ENCODE results near the gene USO1.
"Not testable (repeated sequence)": the region's sequence is repeated elsewhere in the genome, so short reads cannot be mapped to it uniquely, and the experiment has no call there.

USO1 gene

DNA sequence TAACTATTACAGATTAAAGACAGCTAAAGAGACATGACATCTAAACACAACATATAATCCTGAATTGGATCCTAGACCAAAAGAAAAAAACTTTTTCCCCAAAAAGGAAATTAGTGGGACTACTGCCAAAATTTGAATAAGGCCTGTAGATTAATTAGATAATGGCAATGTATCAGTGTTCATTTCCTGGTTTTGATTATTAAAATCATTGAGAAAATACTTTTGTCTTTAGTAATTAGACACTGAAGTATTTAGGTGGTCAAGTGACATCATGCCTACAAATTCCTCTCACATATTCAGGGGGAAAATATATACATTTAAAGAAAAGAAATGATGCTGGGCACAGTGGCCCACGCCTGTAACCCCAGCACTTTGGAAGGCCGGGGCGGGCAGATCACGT lies 10.4 kb upstream of the USO1 start:
- DNase-seq, result no peak

DNA sequence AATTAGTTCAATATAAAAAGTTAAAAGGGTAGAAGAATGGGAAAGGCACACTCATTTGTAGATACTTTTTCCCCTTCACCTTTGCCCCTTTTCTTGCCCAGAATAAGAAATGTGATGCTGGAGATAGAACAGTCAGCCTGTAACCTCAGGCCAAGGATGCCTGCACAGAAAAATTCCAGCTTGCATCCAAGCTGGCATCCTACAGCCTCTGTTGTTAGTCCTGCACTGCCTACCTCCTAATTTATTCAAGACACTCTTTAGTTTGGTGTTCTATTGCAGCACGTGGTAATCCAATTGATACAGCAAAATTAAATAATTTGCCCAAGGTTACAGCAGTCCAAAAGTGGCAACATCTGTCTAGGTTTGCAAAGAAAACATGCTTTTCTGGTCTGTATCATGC lies 9.7 kb upstream of the USO1 start:
- DNase-seq, result no peak

GRCh38 chr4:75715105-75715799 lies 9.1 kb upstream of the USO1 start:
- DNase-seq, result no peak

DNA sequence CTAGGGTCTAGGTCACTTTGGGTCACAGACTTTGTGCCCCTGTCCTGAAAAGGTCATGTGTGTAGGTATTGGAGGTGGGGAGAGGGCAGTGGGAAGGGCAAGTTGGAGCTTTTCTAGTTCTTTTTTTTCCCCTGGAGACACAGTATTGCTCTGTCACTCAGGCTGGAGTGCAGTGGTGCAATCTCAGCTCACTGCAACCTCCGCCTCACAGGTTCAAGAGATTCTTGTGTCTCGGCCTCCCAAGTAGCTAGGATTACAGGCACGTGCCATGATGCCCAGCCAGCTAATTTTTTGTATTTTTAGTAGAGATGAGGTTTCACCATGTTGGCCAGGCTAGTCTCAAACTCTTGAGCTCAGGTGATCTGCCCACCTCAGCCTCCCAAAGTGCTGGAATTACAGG lies 8.3 kb upstream of the USO1 start:
- DNase-seq, result not testable (repeated sequence)

DNA sequence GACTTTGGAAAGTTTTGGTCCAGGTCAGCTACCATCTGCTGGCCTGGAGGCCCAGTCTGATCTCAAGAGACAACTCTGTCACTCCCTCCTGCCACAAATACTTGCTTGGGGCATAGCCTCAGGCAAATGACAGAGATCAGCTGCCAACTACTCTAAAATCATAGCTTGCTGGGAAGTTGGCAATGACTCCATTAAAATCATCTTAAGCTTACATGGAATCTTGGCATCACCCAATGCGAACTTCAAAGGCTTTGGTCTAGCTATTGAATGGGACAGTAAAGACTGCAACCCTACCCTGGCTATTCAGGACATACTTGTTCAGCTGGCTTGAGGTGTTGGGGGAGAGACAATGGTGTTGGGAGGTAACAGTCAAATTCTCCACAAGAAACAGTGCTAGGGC lies 7.0 kb upstream of the USO1 start:
- DNase-seq, result no peak

DNA sequence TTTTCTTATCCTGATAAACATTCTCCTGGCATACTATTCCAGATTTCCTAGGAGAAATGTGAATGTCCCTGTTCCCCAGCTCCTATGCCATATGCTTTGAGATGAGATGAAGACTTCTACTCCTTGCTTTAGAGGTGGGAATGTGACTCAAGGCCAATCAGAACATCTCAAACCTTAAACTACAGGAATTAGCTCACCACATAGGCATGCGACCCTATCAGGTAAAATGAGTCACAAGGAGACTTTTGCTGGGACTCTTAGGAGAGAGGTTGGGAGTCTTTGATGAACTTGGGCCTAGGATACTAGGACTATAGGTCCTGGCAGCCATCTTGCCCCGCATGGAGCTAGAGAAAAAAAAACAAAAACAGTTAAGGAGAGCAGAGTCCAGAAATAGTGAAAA lies 5.8 kb upstream of the USO1 start:
- peak; percentile 33 for DNase-seq

DNA sequence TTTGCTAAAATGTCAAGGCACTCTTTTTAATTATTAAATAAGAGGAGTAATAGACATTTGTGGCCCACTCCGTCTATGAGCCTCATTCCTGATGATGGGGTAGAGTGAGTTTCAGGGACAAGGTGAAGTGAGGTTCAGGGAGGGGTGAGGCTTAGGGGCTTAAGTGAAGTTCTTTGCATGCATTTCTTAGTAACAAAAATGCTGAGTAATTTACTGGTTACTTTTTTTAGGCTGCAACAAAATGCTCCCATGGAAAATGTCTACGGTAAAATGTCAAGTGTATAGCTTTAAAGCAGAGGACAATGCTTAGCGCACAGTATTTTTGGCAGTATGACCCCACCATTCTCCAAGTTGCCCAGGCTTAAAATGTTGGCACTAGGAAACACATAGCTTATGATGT lies 2.0 kb upstream of the USO1 start:
- no peak for DNase-seq

DNA sequence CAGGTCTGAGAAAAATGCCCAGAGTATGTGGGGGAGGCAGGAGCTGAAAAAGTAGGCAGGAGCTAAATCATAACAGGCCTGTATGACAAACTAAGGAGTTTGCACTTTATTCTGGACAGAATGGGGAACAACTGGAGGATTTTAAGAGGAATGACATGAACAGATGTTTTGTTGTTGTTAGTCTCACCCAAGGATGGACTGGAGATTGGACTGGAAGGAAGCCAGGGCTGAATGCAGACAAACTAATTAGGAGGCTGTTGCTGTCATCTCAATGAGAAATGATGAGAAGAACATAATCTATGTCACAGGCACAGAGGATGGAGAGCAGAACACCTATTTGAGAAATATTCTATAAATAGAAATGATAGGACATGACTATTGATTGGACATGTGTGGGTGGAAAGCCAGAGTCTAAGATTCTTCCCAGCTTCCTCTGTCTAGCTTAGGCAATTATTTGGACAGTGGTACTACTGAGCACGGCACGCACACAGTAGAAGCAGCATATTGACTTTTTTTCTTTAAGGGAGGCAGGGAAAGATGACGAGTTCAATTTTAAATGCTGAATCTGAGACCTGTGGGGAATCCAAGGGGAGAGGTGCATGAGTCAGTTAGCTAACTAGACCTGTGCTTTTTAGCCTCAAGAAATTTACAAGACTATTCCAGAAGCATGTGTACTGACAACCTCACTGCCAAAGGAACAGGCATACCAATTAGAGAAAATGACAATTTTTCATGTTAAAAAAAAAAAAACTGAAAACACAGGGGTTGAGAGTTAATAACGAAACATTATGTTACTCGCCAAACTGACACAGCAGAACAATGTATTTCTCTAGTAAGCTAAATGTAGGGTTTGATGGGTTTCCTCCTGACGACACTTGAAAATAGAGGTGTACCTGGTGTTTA lies 963 bp upstream of the USO1 start:
- peak; percentile 31 for DNase-seq

DNA sequence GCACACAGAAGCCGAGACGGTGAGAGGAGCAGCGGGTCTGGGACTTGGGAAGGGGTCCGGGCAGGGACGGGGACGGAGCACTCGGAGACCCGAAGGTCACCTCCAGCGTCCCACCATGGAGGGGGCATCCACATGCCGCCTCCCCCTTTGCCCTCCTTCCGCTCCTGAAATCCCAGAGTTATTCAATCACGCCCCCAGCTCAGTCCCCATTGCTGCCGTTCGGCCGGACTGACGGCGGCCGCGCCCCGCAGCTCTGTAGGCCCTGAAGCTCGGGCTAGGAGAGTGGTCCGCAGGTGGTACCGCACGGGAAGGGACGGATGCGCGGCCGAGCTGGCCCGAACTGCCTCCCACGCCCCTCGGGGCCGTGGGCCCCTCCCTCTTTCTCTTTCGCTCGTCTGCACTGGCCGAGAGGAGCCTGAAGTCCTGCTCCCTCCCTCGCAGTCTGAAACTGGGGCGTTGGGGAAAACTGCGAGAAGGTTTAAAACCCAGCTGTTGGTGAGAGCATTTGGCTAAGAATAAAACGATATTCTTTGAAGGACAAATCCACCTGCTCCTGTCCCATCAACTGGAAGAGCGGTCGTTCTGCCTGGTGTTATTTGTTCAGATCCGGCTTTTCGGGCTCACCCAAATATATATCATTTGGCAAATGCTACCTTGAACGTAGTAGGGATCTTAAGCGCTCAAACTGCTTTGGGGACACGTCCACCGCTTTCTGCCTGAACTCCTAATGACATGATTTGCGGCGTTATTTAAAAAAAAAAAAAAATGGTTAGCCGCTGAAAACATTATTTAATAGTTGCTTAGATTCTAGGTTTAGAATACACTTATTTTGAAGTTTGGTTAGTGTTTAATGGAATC lies 719 bp downstream of the USO1 start:
- DNase-seq, result peak; percentile 60

DNA sequence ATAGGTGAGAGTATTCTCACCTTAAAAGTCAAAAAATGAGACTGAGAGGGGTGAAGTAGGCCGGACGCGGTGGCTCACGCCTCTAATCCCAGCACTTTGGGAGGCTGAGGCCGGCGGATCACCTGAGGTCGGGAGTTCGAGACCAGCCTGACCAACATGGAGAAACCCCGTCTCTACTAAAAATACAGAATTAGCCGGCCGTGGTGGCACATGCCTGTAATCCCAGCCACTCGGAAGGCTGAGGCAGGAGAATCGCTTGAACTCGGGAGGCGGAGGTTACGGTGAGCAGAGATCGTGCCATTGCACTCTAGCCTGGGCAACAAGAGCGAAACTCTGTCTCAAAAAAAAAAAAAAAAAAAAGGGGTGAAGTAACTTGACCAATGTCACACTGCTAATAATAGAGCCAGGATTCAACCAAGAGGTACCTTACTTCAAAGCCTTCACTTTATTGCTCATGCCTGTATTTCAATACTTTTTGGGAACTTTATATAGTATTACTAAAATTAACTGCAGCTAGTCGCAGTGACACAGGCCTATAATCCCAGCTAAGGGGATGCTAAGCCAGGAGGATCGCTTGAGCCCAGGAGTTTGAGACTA lies 1.7 kb downstream of the USO1 start:
- DNase-seq, result not testable (repeated sequence)

- no peak for DNase-seq
Observed at GRCh38 chr4:75726577-75726976, 2.2 kb downstream of the USO1 start.

DNA sequence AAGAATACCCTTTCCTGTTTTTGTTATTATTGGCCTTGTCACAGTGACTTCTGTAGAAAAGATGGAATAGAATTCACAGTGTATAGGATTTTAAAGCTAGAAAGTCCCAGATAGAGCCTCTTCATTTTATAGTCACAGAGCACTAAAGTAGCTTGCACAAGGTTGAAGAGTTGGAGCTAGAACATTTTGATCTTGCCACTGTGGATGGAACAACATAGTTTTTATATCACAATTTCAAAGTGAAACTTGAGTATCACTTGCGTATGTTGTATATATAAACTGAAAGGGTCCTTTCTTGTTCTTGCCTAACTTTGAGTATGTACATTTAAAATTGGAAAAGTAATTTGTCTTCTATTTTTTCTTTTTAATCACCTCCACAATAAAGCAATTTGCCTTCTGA lies 2.7 kb downstream of the USO1 start:
- DNase-seq, result no peak

DNA sequence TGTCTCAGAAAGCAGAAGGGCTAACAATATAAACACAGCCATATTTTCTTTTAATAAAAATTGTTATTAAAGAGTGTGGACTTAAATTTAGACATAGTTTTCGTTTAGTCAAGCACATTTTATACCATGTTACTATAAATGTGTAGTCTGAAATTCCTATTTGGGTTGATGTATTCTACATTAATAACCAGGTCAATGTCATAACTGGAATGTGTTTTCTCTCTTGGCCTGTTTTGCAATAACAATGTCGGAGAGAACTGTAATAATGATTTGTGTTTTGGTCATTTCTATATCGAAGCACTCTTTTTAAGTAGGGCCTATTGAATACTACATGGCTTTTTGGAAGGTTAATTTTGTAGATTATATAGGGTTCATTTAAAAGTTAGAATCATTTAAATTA lies 5.5 kb downstream of the USO1 start:
- DNase-seq, result no peak

DNA sequence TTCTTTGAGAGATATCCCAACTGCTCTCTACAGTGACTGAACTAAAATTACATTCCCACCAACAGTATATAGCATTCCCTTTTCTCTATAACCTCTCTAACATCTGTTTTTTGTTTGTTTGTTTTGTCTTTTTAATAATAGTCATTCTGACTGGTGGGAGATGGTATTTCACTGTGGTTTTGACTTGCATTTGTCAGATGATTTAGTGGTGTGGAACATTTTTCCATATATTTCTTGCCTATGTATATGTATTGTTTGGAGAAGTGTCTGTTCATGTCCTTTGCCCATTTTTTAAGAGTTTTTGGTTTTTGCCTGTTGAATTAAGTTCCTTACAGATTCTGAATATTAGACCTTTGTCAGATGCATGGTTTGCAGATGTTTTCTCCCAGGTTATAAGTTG lies 9.0 kb downstream of the USO1 start:
- DNase-seq, result no peak

DNA sequence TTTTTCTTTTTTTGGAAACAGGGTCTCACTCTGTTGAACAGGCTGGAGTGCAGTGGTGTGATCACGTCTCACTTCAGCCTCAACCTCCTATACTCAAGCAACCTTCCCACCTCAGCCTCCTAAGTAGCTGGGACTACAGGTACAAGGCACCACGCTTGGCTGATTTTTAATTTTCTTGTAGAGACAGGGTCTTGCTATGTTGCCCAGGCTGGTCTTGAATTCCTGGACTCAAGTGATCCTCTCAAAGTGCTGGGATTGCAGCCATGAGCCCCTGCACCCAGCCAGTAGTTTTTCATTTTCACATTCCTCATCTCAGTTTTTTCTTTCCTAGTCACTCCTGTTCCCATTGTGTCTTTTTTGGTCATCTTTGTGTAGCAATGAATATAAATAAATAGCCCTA lies 11.1 kb downstream of the USO1 start:
- no peak for DNase-seq

DNA sequence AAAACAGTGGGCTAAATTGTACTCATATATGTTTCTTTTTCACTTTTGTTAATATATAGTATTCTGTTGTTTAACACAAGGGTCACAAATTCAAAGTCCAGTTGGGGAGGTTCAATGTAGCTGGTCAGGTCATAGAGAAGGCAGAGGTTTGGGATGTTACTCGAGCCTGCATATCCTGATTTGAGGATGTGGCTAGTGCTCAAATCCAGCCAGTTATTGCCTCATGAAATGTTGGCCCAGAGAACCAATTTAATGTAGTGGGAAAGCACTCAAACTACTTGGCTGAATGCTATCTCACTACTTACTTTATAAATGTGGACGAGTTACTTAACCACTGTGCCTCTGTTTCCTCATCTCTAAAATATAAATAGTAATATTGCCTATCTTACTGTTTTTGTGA lies 12.5 kb downstream of the USO1 start:
- no peak for DNase-seq

DNA sequence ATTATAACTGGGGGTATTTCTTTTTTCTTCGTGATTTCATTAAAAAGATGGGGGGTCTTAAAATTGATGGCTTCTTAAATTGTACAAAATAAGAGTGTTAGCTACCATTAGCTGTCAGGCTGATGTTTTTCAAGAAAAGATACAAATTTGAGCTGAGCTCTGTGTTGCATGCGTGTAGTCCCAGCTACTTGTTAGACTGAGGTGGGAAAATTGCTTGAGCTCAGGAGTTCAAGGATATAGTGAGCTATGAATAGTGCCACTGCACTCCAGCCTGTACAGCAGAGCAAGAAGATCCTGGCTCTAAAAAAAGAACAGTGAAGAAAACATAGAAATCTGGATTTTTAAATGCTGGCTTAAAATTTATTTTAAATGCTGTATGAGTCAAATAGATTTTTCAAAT lies 13.0 kb downstream of the USO1 start:
- no peak for DNase-seq

DNA sequence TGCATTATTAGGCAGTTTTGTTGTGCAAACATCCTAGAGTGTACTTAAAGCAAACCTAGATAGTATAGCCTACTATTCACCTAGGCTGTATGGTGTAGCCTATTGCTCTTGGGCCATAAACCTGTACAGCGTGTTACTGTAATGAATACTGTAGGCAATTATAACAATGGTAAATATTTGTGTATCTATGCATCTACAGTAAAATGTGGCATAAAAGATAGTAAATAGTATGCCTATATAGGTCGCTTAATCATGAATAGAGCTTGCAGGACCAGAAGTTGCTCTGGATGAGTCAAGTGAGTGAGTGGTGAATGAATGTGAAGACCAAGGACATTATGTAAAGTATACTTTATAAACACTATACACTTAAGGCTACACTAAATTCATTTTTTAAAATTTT lies 16.6 kb downstream of the USO1 start:
- no peak for DNase-seq

- no peak for DNase-seq
Observed at GRCh38 chr4:75742451-75742850, 18.1 kb downstream of the USO1 start.

GRCh38 chr4:75745161-75745560 lies 20.8 kb downstream of the USO1 start:
- DNase-seq, result no peak

DNA sequence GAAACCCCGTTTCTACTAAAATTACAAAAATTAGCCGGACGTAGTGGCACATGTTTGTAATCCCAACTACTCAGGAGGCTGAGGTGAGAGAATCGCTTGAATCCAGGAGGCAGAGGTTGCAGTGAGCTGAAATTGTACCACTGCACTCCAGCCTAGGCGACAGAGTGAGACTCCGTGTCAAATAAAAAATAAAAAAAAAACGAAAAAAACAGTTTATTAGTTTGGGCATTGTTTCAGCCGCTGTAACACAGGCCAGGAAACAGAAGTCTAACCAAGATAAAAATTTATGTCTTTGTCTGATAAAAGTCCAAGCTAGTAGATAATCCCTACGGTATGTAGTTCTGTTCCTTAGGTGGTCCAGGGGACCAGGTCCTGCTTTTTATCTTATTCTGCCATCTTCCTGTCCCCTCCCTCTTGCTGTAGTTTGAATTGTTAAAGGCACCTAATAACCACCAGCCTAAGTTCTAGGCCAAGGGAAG lies 21.4 kb downstream of the USO1 start:
- no peak for DNase-seq

- DNase-seq, result no peak
Observed at GRCh38 chr4:75752637-75753036, 28.3 kb downstream of the USO1 start.

DNA sequence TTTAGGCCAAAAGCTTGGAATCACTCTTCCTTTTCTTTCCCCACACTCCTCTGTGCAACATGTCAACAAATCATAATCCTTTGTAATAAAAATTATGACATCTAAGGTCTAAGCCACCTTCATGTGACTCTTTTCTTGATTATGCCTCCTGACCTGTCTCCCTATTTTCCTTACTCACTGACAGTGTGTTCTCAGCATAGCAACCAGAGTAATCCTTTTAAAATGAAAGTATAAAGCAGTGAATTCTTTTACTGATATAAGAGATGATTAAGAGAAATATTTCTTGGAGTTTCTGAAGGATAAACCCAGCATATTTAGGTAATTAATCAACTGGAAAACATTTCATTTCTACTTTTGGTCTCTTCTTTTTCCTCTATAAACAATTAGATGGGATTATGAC lies 44.7 kb downstream of the USO1 start:
- DNase-seq, result peak; percentile 5
